RWPE2 (cell line): ENCODE results near the gene FGF10.

ENCODE experiments used
- ATAC-seq: fragments of 200-7000 bp; cut with Tn5 transposase; 3 replicates; pipeline ENCODE4 v1.9.1; 2021; ENCODE audit warnings: low read depth
- DNase-seq: peaks from one replicate; pipeline ENCODE4 v3.0.0-alpha.2; 2020; ENCODE audit warnings: low spot score
- H3K27ac ChIP-seq: fragments of 450-650 bp; 2 replicates; pipeline ENCODE4 v1.5.1; 2017; ENCODE audit warnings: mild to moderate bottlenecking; ENCODE audit not compliant: poor library complexity, severe bottlenecking
- H3K27me3 ChIP-seq: fragments of 250-450 bp; sonication (Bioruptor Pico); 2 replicates; pipeline ENCODE4 v1.5.1; 2021; ENCODE audit warnings: mild to moderate bottlenecking, moderate library complexity; ENCODE audit not compliant: insufficient read depth, poor library complexity, severe bottlenecking
- H3K36me3 ChIP-seq: fragments of 250-450 bp; sonication (Bioruptor Pico); 2 replicates; pipeline ENCODE4 v1.5.1; 2020; ENCODE audit warnings: low read depth, mild to moderate bottlenecking, moderate library complexity
- H3K4me1 ChIP-seq: fragments of 250-450 bp; sonication (Bioruptor Pico); 2 replicates; pipeline ENCODE4 v1.5.1; 2021; ENCODE audit warnings: mild to moderate bottlenecking, moderate library complexity; ENCODE audit not compliant: insufficient read depth, poor library complexity, severe bottlenecking
- H3K4me3 ChIP-seq: fragments of 250-450 bp; sonication (Bioruptor Pico); 2 replicates; pipeline ENCODE4 v1.5.1; 2021; ENCODE audit warnings: mild to moderate bottlenecking, moderate library complexity; ENCODE audit not compliant: severe bottlenecking
- H3K9me3 ChIP-seq: fragments of 250-450 bp; sonication (Bioruptor Pico); 2 replicates; pipeline ENCODE4 v1.5.1; 2021; ENCODE audit warnings: mild to moderate bottlenecking, moderate library complexity; ENCODE audit not compliant: severe bottlenecking
- TF ChIP-seq, protein P1 (sequence below): fragments of 450-650 bp; IDR thresholded peaks from one replicate; pipeline ENCODE4 v1.5.1; 2017; ENCODE audit warnings: mild to moderate bottlenecking, moderate library complexity; ENCODE audit not compliant: poor library complexity, severe bottlenecking

The FGF10 gene

GRCh38 chr5:44321144-44321725 lies 68.0 kb downstream of the FGF10 start:
- Histone ChIP-seq H3K27me3 (peaks cover 6% of the 10 kb centered on the region), H3K9me3 (no peaks in the 10 kb centered on the region), H3K4me1 (no peaks in the 10 kb centered on the region), H3K27ac (no peak overlapping the region), H3K36me3 (no peaks in the 10 kb centered on the region), H3K4me3 (no peak overlapping the region)
- DNase-seq (no peak), ATAC-seq (no peak)
- TF ChIP-seq, protein P1, sequence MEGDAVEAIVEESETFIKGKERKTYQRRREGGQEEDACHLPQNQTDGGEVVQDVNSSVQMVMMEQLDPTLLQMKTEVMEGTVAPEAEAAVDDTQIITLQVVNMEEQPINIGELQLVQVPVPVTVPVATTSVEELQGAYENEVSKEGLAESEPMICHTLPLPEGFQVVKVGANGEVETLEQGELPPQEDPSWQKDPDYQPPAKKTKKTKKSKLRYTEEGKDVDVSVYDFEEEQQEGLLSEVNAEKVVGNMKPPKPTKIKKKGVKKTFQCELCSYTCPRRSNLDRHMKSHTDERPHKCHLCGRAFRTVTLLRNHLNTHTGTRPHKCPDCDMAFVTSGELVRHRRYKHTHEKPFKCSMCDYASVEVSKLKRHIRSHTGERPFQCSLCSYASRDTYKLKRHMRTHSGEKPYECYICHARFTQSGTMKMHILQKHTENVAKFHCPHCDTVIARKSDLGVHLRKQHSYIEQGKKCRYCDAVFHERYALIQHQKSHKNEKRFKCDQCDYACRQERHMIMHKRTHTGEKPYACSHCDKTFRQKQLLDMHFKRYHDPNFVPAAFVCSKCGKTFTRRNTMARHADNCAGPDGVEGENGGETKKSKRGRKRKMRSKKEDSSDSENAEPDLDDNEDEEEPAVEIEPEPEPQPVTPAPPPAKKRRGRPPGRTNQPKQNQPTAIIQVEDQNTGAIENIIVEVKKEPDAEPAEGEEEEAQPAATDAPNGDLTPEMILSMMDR, result no peak

DNA sequence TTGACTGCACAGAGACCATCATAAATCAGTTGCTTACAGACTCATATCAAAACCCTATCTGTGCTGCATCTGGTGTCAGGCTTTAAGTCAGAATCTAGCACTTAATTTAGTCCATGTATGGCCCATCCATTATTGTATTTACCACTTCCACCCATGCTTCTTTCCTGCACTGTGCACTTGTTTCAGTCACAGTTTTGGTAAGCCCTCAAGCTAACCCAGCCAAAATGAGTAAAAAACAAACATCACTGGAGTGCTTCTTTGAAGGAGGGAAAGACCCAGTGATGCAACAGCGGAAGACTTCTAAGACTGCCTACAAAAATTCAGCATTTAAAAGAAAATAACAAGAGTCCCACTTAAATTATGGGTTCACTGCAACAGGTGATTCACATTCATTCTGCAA lies 69.0 kb downstream of the FGF10 start:
- Histone ChIP-seq H3K27me3 (peaks cover 6% of the 10 kb centered on the region), H3K36me3 (no peaks in the 10 kb centered on the region), H3K4me3 (no peak overlapping the region), H3K9me3 (no peaks in the 10 kb centered on the region), H3K27ac (no peak overlapping the region), H3K4me1 (no peaks in the 10 kb centered on the region)
- no peak for ATAC-seq
- TF ChIP-seq, protein P1, result no peak
- DNase-seq, result no peak

DNA sequence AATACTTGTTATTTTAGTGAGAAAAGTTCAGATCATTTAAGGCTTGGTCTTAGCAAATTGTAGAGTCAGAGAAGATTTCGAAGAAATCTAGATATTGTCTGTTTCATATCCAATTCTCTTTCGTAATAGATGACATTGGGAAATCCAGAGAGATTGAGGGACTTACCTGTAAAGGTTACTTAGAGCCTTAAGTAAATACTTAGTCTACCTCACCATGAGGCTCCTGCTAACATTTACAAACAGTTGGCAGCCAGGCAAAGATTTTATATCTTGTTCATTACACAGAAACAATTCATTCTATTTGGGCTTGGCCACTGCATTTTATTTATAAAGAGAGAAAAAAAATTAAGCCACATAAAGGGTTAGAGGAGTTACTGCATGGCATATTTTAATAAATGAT lies 70.3 kb downstream of the FGF10 start:
- Histone ChIP-seq H3K27me3 (peaks cover 6% of the 10 kb centered on the region), H3K27ac (no peak overlapping the region), H3K4me3 (no peak overlapping the region), H3K4me1 (no peaks in the 10 kb centered on the region), H3K36me3 (no peaks in the 10 kb centered on the region), H3K9me3 (no peaks in the 10 kb centered on the region)
- TF ChIP-seq, protein P1, result no peak
- ATAC-seq (no peak), DNase-seq (no peak)

DNA sequence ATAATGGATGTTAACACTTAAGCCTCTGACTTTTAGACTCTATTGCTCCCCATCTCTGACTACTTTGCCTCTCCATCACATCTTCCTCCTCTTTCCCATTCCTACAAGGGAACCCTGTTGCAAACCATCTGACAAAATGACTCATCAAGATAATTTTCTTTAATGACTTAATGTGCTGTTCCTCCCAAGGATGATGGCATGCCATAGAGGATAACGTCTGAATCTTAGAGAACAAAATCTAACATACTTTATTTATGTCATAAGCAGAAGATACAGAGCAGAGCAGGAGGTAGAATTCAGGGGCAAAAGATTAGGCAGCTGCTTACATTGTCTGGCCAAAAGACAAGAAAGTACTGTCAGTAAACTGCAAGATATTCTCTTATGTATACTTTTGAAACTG lies 76.8 kb downstream of the FGF10 start:
- TF ChIP-seq, protein P1, result no peak
- H3K4me3 ChIP-seq, result no peak overlapping the region
- no peaks in the 10 kb centered on the region for H3K36me3 ChIP-seq
- DNase-seq (no peak), ATAC-seq (no peak)
- no peak overlapping the region for H3K27ac ChIP-seq
- H3K27me3 ChIP-seq, result peaks cover 9% of the 10 kb centered on the region
- H3K4me1 ChIP-seq, result no peaks in the 10 kb centered on the region
- no peaks in the 10 kb centered on the region for H3K9me3 ChIP-seq

DNA sequence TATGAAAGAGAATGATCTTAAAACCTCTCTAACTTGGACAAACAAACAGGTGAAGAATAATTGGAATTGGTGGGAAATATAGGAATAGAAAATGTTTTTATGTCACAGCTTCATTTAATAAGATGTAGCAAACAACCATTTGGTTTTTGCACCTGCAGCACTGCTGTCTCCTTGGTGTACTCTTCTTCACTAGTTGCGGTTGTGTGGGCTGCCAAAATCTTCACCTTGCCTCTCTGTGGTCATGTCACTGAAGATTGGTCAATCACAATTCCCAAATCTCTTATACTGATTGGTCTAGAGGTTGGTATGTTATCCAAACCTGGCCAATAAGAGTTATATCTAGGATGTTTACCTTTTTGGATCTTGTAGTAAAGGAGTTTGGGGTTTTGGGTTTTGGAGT lies 88.7 kb downstream of the FGF10 start:
- H3K9me3 ChIP-seq, result no peaks in the 10 kb centered on the region
- H3K4me3 ChIP-seq, result no peak overlapping the region
- H3K27ac ChIP-seq, result no peak overlapping the region
- H3K27me3 ChIP-seq, result peaks cover 14% of the 10 kb centered on the region
- H3K36me3 ChIP-seq, result no peaks in the 10 kb centered on the region
- no peaks in the 10 kb centered on the region for H3K4me1 ChIP-seq
- TF ChIP-seq, protein P1, result no peak
- ATAC-seq, result no peak
- no peak for DNase-seq
